GM12873 (cell line): ENCODE results near the gene KRT1.

Experiments
- TF ChIP-seq, protein P1 (sequence below): IDR thresholded peaks from 2 replicates; pipeline ENCODE4 v1.5.1; 2012; ENCODE audit warnings: low read depth, mild to moderate bottlenecking, moderate library complexity, low read length, control low read depth; ENCODE audit not compliant: insufficient read depth; ENCODE audit errors: missing control alignments

Gene KRT1

DNA sequence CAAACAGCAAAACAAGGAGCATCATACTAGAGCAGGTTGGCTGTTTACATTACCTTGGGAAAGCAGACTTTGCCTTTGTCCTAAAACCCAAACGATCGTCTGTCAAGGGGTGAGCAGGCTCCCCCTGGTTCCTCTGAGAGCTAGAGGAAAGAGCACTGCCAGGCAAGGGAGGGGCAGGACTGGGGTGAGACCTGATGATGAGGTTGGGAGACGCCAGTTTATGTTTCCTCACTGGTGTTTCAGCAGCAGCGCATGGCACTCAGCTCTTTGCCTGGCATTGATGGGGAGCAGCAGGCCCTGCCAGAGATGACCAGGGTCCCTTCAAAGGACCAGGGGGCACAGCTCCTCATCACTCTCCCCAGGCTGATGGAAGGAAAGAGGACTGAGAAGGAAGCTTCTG is 20.3 kb downstream of the KRT1 start:
- TF ChIP-seq, protein P1, sequence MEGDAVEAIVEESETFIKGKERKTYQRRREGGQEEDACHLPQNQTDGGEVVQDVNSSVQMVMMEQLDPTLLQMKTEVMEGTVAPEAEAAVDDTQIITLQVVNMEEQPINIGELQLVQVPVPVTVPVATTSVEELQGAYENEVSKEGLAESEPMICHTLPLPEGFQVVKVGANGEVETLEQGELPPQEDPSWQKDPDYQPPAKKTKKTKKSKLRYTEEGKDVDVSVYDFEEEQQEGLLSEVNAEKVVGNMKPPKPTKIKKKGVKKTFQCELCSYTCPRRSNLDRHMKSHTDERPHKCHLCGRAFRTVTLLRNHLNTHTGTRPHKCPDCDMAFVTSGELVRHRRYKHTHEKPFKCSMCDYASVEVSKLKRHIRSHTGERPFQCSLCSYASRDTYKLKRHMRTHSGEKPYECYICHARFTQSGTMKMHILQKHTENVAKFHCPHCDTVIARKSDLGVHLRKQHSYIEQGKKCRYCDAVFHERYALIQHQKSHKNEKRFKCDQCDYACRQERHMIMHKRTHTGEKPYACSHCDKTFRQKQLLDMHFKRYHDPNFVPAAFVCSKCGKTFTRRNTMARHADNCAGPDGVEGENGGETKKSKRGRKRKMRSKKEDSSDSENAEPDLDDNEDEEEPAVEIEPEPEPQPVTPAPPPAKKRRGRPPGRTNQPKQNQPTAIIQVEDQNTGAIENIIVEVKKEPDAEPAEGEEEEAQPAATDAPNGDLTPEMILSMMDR, result no peak

DNA sequence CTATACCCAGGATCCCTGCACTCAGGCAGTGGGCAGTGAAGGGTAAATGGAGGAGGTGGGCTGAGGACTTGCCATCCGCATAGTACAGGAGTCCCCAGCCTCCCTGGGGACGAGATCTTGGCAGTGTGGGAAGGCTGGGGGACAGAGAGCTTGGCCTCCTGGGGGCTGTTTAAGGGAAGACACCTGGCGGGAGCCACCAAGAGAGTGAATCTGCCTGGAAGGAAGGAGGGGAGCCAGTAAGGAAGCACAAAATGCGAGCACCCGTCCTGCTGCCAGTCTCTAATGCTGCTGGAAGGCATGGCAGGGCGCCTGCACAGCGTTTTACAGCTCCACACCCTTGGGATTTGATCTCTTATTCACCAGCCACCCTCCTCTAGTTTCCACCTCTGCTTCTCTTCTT is 20.8 kb downstream of the KRT1 start:
- TF ChIP-seq, protein P1, result no peak

DNA sequence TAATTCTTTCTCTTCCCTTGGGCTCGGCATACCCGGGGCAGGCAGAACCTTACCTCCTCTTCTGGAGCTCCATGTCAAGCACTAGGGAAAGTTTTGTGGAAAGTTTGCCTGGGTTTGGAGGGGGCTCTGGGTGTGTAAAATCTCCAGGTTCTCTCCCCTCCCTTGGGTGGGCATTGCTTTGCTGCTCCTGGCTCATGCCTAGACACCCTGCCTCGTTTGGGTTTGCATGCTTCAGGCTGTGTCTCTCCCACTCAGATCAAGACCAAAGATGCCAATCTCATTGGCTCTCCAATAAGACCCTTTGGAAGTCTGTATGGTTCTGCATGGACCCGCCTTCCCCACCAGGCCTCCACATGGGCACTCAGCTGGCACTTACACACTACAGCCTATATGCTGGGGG is 22.0 kb downstream of the KRT1 start:
- TF ChIP-seq, protein P1, result no peak

DNA sequence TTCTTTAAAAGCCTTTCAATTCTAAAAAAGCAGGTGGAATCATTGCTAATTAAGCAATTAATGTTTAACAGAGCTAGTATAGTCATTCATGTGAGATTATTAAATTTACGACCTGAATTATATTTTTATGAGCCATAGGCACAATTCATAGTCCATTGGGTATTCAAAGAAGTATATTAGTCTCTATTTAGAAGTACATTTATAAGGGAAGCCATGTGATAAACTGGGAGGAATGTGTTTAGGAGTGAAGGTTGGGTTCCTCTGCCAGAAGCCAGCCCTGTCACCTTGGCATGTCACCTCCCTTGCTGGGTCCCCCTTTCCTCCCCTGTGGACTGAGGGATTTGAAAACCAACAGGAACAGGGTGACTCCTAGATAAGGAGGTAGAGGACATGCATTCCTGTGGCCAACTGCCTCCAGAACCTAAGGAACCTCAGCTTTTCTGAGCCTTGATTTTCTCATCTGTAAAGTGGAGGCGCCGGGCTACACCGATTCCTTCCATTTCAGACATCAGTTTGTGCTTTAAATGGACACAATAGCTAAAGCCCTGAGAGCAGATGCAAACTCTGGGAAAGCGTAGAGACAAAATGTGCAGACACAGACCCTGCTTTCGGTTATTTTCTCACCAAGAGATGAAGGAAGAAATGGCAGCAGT is 22.8 kb downstream of the KRT1 start:
- TF ChIP-seq, protein P1, result no peak

DNA sequence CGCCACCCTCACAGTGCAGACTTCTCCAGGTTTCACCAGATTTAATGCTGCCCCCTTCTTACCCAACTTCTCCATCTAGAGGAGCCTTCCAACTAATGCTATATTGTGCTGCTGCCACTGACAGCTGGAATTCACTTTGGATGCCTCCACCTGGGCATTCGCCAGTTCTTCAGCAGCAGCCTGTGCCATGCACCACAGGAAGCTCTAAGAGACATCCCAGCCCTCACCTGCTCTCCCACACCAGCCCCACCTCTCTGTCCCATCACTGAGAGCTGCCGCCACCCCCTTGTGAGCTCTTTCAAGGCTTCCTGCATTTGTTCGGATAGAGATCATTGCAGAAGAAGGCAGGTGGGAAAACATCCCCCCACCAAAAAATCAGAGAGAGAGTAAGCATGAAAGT is 23.6 kb downstream of the KRT1 start:
- TF ChIP-seq, protein P1, result no peak

DNA sequence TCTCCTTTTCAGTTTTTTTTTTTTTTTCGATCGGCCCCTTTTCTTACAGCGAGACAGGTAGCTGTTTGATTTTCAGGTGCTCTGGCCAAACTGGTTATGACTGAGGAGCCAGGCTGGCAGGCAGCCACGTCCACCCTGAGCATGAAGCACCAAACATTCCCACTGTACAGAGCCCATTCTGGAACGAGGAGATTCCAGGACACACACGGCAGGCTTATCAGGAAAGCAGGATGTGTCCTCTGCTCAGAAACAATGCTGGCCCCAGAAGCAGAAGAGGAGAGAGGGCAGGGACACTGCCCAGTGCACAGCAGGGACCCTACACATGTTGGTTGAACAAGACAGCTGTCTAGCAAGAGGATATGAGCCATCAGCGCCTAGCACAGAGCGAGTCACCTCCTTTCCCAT is 24.5 kb downstream of the KRT1 start:
- TF ChIP-seq, protein P1, result no peak

DNA sequence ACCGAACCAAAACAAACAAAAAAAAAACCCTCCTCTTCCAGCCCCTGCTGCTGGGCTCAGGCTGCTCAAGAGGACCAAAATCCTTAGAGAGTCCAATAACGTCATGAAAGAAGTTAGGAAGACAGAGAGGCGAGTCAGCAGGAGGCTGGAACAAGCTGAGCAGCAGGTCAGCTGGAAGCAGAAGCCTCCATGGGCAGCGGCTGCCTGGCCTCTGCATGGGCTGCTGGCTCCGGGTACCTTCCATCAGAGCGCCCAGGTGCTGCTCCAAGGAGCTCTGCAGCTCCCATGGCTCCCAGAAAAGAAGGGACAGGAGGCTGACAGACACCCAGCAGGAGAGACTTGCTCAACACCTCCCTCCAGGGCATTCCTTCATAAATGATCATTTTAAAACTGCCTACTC is 25.0 kb downstream of the KRT1 start:
- TF ChIP-seq, protein P1, result no peak
